Uterus (tissue), 4 donors: ENCODE results near the gene CELSR1. TPM values are rescaled to one million over a fixed set of nuclear protein-coding genes. Genes with fewer than 3 reads are reported as not detected.

Experiments
- DNase-seq, 2 donors: peaks; one replicate each; pipeline ENCODE4 v3.0.0-alpha.2; 2019 to 2020
- H3K27ac ChIP-seq, 2 donors: fragments of 200-600 bp; sonication (generic); 1 replicate in 1 of 2; 2 replicates in 1 of 2; pipeline ENCODE4 v1.5.1; 2016 to 2018
- H3K27me3 ChIP-seq, 2 donors: fragments of 200-600 bp; sonication (generic); one replicate each; pipeline ENCODE4 v1.5.1; 2018 to 2019; ENCODE audit warnings: control low read depth in 1 of 2
- H3K36me3 ChIP-seq, 2 donors: fragments of 200-600 bp; sonication (generic); one replicate each; pipeline ENCODE4 v1.5.1; 2019; ENCODE audit warnings: control low read depth in 1 of 2
- H3K4me1 ChIP-seq, 2 donors: fragments of 200-600 bp; sonication (generic); one replicate each; pipeline ENCODE4 v1.5.1; 2018 to 2019; ENCODE audit warnings: control low read depth in 1 of 2
- H3K4me3 ChIP-seq, 2 donors: fragments of 200-600 bp; sonication (generic); 1 replicate in 1 of 2; 2 replicates in 1 of 2; pipeline ENCODE4 v1.5.1; 2018 to 2019; ENCODE audit warnings: mild to moderate bottlenecking in 1 of 2
- H3K9me3 ChIP-seq, 2 donors: fragments of 200-600 bp; sonication (generic); one replicate each; pipeline ENCODE4 v1.5.1; 2019; ENCODE audit warnings: control low read depth in 1 of 2
- CTCF ChIP-seq, 4 experiments: fragments of 200-600 bp in 2 of 4; fragments of 450-650 bp in 2 of 4; sonication (generic) in 2 of 4; IDR thresholded peaks; one replicate each; pipeline ENCODE4 v1.5.1; 2016 to 2019; ENCODE audit warnings: antibody characterized with exemption in 4 of 4, mild to moderate bottlenecking in 2 of 4, moderate library complexity in 1 of 4
- POLR2A ChIP-seq, 2 donors: fragments of 450-650 bp; IDR thresholded peaks; one replicate each; pipeline ENCODE4 v1.6.1; 2016; ENCODE audit warnings: antibody characterized with exemption in 2 of 2, mild to moderate bottlenecking in 1 of 2, moderate library complexity in 1 of 2
- intact Hi-C: fragments of 100-400 bp; cut with DNase I; formaldehyde crosslinking; loops from one replicate; pipeline ENCODE4 v1.15.1; 2023; ENCODE audit warnings: low total_unique reads
- total RNA-seq, 4 donors: library from RNA; depleted of rRNA in 3 of 4; stranded (reverse); fragments of >200 nt in 3 of 4; gene quantifications; one replicate each; pipeline versions ENCODE4 v1.1.0 to v1.2.4, GENCODE V29; 2014 to 2023
- donor health status: DM: yes; HTN: yes; CAD: no.

The CELSR1 gene
- total RNA-seq, 4 donors from 2014 or later = 1.5 to 15.8 (median 8.4) TPM

GRCh38 chr22:46428602-46429324, 108.7 kb downstream of the CELSR1 start:
- Histone ChIP-seq H3K4me1 (no peaks in the 10 kb centered on the region), H3K36me3 (no peaks in the 10 kb centered on the region), H3K27me3 (no peaks in the 10 kb centered on the region), H3K9me3 (no peaks in the 10 kb centered on the region), H3K27ac (no peak overlapping the region), H3K4me3 (no peak overlapping the region)
- intact Hi-C loops = no loop called here
- DNase-seq = no peak
- TF ChIP-seq POLR2A (IDR thresholded peaks at IDR 0.05) = no peak
- no peak for TF ChIP-seq CTCF (IDR thresholded peaks at IDR 0.05)

- no peak for DNase-seq
- Histone ChIP-seq H3K36me3 (no peaks in the 10 kb centered on the region), H3K27ac (no peak overlapping the region), H3K4me3 (no peak overlapping the region), H3K4me1 (no peaks in the 10 kb centered on the region), H3K27me3 (no peaks in the 10 kb centered on the region), H3K9me3 (no peaks in the 10 kb centered on the region)
- intact Hi-C loops = no loop called here
- TF ChIP-seq CTCF (IDR thresholded peaks at IDR 0.05) (no peak), POLR2A (IDR thresholded peaks at IDR 0.05) (no peak)
Measured at GRCh38 chr22:46428171-46428570, 109.2 kb downstream of the CELSR1 start.

- TF ChIP-seq POLR2A (IDR thresholded peaks at IDR 0.05) = no peak
- TF ChIP-seq CTCF (IDR thresholded peaks at IDR 0.05) = no peak
- Histone ChIP-seq H3K4me1 (no peaks in the 10 kb centered on the region), H3K4me3 (no peak overlapping the region), H3K27ac (no peak overlapping the region), H3K9me3 (no peaks in the 10 kb centered on the region), H3K27me3 (no peaks in the 10 kb centered on the region), H3K36me3 (no peaks in the 10 kb centered on the region)
- intact Hi-C loops = no loop called here
- no peak for DNase-seq
Measured at GRCh38 chr22:46425016-46425415, 112.4 kb downstream of the CELSR1 start.

GRCh38 chr22:46424496-46424895, 112.9 kb downstream of the CELSR1 start:
- no peaks in the 10 kb centered on the region for H3K36me3 ChIP-seq
- no peak overlapping the region for H3K27ac ChIP-seq
- no peak overlapping the region for H3K4me3 ChIP-seq
- no peaks in the 10 kb centered on the region for H3K9me3 ChIP-seq
- intact Hi-C loops = no loop called here
- no peaks in the 10 kb centered on the region for H3K4me1 ChIP-seq
- no peaks in the 10 kb centered on the region for H3K27me3 ChIP-seq
- TF ChIP-seq POLR2A (IDR thresholded peaks at IDR 0.05) (no peak), CTCF (IDR thresholded peaks at IDR 0.05) (no peak)
- DNase-seq = no peak

- Histone ChIP-seq H3K9me3 (no peaks in the 10 kb centered on the region), H3K27ac (no peak overlapping the region), H3K27me3 (no peaks in the 10 kb centered on the region), H3K4me1 (no peaks in the 10 kb centered on the region), H3K36me3 (no peaks in the 10 kb centered on the region), H3K4me3 (no peak overlapping the region)
- intact Hi-C loops = no loop called here
- TF ChIP-seq POLR2A (IDR thresholded peaks at IDR 0.05) = no peak
- TF ChIP-seq CTCF (IDR thresholded peaks at IDR 0.05) = no peak
- DNase-seq = no peak
Measured at GRCh38 chr22:46422896-46423295, 114.5 kb downstream of the CELSR1 start.
